ENCODE data around the gene DNAI2.
"Not testable (repeated sequence)": the region's sequence is repeated elsewhere in the genome, so short reads cannot be mapped to it uniquely, and the experiment has no call there.

DNAI2 gene

DNA sequence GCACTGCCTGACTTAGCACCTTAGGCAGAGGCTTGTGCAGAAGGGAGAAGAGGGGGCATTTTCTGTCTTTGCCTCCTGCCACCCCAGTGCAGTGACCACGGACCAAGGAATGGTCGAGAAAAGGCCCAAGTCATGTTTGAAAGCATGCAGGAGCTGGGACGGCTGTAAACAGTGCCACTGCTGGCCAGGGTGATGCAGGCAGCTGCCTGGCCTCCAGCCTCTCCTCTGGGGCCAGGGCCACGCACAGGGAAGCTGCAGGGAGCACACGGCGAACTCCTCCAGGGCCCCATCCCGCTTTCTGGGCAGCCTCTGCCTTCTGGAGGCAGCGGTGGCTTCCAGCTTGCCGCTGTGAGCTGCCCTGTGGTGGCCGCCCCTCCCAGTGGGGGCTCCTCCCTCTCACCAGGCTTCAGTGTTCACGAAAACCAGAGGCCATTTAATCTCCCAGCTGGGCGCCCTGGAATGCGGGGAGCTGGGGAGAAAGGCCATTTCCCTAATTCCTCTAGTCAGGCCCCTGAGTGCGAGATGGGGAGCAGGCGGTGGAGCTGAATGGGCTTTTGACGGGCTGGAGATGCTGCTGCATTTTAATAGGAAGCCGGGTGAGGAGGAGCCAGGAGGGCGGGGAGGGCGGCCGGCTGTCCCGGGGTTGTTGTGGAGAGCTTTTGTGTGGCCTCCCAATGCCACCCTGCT, 28.7 kb upstream of the DNAI2 start:
- DNase-seq = no peak

DNA sequence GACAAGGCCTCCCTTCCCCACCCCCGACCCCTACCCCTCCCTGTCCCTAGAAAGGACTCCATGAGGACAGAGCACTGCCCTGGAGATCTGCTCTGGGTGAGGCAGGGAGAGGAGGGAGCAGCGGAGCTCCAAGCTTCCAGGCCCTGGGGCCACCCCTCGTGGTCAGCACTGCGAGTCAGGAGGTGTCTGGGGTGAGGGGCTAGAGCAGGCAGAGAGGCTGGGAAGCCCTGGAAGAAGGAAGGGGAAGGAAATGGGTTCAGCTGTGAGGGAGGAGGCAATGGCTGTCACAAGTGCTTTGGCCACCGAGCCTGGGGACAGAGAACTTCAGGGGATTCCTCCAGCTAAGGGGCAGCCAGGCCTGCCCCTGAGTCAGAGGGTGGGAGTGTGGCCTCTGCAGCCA, 28.2 kb upstream of the DNAI2 start:
- DNase-seq = no peak

DNA sequence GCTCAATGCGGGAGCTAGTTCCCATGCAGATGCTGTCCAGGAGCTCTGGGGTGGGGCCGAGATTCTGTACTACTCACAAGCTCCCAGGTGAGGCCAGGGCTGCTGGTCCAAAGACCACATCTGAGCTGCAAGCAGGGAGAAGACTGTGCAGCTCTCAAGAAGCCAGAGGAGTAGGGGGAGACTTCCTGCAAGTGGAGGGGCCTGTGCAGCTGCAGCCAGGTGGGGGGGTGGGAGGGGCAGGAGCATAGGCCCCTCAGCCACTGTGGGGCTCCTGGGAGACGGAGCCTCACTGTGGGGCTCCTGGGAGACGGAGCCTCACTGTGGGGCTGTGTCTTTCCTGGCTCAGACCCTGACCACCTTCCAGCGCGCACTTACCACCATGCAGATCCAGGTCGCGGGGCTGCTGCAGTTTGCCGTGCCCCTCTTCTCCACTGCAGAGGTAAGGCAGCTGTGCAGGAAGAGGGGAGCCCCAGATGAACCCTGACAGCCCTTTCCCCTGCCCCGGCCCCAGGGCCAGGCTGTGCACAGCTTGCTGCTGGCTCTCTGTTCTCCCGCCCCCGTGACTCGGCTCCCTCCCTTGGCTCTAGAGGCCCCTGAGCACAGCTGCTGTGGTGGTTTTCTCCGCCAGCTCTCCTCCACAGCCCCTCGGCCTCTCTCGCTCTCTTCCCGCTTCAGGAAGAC, 24.3 kb upstream of the DNAI2 start:
- DNase-seq = no peak

DNA sequence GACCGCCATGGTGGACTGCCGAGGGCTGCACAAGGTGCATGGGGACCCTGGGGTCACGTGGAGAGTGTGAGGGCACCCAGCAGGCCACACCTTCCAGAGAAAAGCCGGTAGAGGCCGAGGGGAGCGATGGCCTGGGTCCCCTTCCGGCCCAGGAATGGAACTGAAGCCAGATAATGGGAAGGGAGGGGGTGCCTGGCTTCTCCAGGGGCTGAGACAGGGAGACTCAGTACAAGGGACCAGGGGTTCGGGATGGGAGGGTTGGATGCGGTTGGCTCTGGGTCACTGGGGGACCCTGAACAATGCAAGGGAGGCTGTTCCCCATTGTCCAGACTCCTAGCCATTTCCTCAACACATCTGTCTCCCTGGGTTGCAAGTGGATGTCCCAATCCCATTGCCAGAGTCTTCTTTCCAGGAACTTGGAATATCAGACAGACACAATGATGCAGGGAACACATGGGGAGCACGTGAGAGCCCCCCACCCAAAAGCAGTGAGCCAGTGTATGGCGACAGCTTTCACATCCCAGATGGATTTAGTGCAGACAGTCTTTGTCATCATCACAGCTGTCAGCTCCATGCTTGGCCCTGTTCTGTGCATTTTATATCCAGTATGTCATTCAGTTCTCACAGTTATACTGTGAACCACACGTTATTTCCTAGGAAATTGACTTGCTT, 23.6 kb upstream of the DNAI2 start:
- no peak for DNase-seq

DNA sequence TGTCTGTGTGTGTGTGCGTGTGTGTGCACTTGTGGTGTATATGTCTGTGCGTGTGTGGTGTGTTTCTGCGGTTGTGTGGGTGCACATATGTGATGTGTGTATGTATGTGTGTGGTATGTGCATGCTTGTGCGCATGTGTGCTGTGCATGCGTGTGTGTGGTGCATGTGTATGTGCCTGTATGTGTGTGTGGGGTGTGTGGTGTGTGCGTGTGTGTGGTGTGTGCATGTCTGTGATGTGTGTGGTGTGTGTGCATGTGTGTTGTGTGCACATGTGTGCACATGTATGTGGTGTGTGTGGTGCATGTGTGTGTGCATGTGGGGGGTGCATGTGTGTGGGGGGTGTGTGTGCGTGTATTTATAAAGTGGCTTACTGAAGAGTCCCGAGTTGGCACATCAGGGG, 23.0 kb upstream of the DNAI2 start:
- no peak for DNase-seq

DNA sequence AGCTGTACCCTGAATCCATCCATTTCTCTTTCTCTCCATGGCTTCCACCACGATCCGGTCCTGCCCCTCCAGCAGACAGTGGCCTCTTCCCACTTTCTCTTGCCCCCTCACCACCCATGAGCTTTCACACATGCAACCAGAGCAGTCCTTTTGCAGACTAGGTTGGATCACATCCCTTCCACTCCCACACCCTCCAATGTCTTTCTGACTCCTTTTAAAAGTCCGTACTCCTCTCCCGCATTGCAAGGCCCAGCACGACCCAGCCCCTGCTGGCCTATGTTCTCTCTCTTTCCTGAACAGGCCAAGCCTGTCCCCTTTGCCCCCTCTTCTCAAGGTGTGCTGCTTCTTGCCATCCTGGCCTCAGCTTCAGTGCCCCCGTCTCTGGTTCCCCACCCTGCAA, 22.5 kb upstream of the DNAI2 start:
- DNase-seq = no peak

DNA sequence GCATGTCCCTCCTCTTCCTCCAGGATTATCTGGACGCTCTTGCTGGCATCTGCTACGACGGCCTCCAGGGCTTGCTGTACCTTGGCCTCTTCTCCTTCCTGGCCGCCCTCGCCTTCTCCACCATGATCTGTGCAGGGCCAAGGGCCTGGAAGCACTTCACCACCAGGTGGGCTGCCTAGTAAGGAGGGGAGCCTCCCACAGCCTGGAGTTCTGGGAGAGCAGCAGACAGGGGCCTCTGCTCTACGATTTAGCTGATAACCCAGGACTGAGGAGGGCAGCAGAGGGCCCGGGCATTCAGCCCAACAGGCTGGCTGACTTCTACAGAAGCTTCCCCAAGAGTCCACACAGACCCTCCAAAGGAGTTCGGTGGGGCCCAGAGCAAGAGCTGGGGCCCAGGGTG, 21.8 kb upstream of the DNAI2 start:
- no peak for DNase-seq

DNA sequence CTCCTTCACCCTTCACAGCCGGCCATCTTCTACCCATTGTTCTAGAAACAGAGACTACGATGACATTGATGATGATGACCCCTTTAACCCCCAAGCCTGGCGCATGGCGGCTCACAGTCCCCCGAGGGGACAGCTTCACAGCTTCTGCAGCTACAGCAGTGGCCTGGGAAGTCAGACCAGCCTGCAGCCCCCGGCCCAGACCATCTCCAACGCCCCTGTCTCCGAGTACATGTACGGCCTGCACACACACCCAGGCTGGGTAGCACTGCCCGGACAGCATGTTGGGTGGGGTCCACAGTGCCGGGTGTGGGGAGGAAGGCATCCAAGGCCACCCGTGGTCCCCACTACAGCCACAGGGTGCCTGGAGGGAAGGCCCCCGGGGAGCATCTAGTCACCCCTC, 21.0 kb upstream of the DNAI2 start:
- no peak for DNase-seq

DNA sequence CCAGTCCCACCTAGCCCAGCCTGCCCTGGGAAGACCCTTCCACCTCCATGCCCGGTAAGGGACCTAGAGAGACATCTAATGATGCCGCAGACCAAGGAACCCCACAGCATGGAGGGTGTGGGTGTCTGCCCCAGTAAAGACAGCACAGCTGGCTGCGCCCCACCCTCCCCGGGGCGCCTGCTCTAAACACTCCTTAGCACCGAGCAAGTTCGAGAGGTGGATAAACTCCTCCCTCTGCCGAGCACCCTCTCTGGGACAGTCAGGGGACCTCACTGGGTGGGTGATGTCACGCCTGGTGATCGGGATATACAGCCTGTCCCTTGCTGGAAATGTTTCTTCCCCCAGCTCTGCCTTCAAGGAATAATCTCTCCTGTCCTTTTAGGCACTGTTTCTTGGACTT, 16.7 kb upstream of the DNAI2 start:
- no peak for DNase-seq

DNA sequence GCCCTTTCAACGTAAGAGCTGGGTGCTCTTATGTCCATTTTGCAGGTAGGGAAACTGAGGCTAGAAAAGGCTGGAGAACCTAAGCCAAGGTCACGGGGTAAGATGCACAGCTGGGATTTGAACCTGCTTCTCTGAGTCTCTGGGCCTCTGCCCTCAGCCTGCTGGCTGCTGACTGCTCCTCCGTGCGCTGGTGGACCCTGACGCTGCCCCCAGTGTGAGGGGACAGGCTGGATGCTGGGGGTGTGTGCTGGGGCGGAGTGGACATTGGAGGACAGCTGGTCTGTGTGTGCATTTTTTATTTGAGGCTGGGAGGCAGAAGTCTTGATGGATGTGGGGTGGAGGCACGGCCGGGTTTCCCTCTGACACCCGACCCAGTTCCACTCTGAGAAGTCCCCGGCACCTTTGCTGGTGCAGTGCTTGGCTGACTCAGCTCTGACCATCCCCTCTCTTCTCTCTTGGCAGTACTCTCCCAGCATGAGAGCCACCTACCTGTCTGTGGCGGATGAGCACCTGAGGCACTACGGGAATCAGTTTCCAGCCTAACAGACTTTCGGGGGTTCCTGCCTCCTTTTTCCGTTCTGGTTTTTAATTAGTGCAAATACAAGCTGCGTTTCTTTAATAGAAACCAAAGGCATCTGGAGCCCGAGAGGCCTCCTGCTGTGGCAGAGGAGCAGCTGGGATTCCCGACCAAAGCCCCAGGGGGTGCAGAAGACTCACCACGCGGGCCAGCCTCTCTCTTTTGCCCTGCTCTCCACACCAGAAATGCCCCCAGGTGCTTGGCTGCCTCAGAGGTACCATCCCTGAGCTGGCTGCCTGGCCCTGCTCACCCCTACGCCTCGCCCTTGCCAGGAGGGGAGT, 14.1 kb upstream of the DNAI2 start:
- no peak for DNase-seq

DNA sequence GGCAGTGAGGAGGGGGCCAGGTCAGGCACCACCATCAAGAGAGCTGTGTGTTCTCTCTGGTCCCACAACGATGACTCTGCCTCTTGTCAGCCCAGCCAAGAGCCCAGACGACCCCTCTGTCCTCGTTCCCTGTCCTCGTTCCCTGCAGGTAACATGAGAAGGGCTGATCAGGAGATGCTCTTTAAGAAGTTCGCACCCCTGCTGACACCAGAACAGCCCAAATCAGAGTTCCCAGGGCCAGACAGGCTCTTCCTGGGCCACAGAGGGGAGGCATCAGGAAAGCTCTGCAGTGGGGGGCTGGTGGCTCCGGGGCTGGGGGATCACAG, 13.5 kb upstream of the DNAI2 start:
- no peak for DNase-seq

DNA sequence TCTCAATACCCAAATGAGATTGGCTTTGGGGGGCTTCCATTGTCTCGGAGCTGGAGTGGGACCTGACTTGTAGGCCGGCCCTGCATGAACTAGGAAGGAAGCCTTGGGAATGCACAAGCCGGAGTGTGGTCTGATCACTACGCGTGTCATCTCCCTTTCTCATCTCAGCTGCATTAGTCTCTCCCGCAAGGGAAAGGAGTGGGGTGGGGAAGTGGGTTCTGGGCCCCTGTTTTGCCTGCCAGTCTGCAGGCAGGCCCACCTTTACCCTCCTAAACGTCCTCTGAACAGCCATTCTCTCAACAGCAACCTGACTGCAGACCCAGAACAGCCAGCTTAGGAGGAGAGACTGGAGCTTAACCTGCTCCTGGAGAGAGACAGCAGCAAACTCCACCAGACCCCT, 11.4 kb upstream of the DNAI2 start:
- DNase-seq = no peak

DNA sequence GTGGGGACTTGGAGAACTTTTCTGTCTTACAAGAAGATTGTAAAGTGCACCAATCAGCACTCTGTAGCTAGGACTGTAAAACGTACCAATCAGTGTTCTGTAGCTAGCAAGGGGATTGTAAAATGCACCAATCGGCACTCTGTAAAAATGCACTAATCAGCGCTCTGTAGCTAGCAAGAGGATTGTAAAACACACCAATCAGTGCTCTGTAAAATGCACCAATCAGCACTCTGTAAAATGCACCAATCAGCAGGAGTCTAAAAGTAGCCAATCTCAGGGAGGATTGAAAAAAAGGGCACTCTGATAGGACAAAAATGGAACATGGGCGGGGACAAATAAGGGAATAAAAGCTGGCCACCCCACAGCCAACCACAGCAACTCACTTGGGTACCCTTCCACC, 7.0 kb upstream of the DNAI2 start:
- not testable (repeated sequence) for DNase-seq

DNA sequence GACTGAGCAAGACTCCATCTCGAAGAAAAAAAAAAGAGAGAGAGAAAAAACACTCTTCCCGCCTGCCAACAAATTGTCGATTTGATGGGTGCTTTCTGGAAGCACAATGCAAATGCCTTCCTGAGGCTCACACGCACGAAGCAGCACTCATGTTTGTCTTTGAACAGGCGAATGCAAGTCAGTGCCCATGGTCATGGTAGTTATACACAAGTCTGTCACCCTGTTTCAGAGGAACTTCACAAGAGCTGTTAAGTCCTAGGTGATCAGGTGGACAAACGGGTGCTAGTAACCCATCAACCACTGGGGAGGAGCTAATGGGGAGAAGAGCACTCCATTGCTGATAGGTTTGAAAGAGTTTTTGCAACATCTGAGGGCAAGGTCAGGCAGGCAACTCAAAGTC, 6.5 kb upstream of the DNAI2 start:
- DNase-seq = no peak

DNA sequence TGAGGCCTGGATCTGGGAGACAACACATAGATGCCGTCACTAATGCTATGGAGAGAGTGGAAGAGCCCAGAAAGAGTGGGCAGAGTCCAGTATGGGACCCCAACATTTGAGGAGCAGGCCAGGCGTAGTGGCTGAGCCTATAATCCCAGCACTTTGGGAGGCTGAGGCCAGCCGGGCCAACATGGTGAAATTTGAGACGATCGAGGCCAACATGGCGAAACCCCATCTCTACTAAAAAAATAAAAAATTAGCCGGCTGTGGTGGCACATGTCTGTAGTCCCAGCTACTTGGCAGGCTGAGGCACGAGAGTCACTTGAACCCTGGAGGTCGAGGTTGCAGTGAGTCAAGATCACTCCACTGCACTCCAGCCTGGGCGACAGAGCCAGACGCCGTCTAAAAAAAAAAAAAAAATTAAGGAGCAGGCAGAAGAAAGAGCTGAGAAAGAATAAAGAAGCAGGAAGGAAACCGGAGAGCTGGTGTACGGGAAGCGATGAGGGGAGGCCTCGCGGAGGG, 6.0 kb upstream of the DNAI2 start:
- no peak for DNase-seq

DNA sequence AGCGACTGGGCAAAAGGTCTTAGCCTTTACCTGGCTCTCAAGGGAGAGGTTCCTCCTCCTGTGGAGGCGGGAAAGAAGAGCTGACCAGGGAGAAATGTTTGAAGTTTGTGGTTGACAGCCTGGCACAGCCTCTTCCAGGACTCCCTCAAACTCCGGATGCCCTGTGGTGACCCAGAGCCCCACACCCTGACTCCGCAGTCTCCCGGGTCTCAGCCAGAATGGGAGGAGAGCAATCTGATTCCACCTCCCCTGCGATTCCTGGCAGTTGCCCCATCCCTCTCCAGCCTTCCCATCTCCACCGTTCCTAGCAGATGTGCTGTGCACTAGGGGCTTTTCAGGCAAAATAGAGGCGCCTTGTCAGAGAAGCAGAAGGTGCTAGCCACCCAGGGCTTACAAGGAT, 5.5 kb upstream of the DNAI2 start:
- DNase-seq = no peak

DNA sequence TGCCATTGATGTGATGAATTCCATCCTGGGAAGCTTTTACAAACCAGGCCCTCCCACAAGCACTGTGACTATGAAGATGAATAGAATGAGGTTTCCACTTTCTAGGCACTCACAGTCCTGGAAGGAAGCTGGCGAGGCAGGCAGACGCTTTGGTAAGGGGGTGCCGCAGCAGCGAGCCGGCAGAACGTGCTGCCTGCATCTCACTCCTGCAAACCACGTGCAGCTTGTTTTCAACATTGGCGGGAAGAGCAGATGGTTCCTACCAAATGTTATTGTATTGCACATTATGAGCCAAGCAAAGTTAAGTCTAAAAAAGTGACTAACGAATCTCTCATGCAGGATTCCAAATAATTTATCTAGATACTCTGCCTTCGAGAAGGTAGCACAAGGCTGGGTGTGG, 3.7 kb upstream of the DNAI2 start:
- no peak for DNase-seq

DNA sequence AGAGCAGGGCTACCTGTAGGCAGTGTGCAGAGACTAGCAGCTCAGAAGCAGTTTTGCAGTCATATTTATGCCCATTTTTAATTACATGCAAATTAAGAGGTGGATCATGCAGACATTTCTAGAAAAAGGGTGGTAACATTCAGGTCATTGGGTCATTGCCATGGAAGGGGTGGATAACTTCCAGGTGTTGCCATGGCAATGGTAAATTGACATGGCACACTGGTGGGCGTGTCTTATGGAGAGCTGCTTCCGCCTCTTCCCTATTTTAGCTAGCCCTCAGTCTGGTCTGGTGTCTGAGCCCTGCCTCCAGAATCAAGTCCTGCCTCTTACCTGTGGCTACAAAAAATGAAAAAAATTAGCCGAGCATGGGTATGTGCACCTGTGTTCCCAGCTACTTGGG, 2.8 kb upstream of the DNAI2 start:
- no peak for DNase-seq

DNA sequence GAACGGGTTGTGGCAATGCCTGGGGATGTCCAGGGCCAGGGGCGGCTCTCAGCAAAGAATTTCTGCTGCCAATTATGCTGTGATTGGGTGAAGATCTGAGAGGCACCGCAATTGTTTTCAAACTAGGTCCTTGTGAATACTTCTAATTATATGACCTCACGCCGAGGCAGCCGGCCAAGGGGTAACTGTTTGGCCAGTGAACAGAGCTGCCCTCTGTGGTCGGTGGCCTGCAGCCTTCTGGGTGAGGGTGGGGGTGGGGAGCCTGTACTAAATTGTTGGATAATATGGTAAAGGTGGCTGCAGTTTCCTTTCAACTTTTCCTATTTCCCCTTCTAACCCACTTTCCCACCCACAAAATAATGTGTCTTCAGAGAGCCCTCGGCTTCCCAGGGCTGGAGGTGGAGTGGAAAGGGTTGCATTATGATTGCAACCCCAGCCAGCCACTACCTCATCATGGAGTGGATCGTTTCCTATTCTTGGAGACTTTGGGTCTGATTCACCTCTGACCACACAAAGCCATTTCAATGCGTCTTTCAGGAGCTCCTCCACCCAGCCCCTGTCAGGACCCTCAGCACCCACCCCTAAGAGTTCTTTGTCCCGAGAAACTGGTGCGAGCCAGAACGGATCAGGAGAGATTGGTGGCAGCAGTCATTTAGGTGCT, 2.0 kb upstream of the DNAI2 start:
- DNase-seq = no peak

DNA sequence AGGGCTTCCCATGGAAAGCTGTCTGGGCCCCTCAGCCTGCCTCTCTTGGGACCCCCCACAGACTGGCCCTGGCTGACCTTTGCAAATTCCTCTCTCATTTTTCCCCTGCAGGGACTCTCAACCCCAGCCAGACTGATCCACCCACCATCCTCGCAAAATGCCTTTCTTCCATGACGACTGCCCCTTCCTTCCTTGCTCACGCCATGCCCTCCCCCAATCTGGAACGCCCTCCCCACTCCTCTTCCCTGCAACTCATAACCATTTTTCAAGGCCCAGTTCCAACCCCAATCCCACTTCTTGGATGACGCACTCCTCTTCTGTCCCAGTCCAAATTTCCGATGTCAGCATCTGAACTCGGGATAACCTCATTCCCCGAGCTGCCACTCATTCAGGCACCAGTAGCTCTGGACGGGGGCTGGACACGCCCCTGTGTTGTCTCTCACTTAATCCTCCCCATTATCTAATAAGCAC, 1.3 kb upstream of the DNAI2 start:
- DNase-seq = no peak

DNA sequence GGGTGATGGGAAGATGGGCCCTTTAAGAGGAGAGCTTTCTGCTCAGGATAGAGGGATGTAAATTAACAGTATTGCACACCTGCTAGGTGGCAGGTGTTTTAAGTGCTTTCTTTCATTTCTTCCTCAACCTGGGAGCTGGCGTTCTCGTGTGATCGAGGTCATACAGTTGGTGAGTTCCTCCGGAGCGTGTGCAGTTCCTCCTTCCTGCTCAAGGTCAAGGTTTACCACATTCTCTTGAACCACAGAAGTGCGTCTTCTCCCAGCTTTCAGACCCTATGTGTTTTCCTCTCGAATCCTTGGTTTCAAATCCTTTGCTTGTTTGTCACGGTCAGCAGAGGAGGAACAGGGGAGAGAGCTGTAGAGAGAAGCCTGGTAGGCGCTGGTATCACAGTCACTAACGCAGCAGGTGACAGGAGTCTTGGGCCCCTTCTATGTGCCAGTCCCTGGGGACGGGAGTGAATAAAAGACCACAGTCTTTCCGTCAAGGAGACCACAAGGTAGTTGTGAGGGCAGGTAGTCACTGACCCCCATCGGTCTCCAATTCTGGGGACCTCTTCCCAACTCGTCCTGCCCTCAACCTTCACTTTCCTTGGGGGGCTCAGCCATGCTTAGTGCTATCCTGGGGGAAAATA, 791 bp downstream of the DNAI2 start:
- DNase-seq = no peak

DNA sequence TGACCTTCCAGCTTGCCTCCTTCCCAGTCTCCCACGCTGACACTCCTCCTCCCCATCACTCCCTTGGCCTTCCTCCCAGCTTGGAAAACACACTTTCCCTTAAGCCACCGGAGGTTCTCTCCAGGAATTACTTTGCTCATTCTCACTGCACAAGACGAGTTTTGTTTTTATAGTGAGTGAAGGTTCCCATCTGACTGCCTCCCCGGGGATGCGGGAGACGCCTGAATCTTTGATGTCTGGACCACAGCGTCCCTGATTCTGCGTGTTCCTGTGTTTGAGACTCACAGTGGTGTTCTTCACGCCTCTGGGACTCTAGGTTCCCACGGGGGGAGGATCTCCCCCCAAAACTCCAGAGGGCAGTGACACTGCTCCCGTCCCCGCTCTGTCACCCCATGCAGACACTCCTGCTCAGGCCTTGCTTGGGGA, 2.0 kb downstream of the DNAI2 start:
- DNase-seq = no peak
